Tibial artery (tissue), 4 donors: ENCODE data around the gene MMP1.

Source experiments
- DNase-seq, 2 donors: peaks; one replicate each; pipeline ENCODE4 v3.0.0-alpha.2; 2019
- H3K27ac ChIP-seq, 2 donors: fragments of 200-600 bp; sonication (generic) in 1 of 2; 1 replicate in 1 of 2; 2 replicates in 1 of 2; pipeline ENCODE4 v1.5.1; 2018 to 2019; ENCODE audit warnings: mild to moderate bottlenecking in 1 of 2
- H3K27me3 ChIP-seq, 2 donors: fragments of 200-600 bp; sonication (generic) in 1 of 2; one replicate each; pipeline versions ENCODE4 v1.5.1 to v1.6.0; 2016 to 2019
- H3K36me3 ChIP-seq, 3 donors: fragments of 200-600 bp; sonication (generic) in 2 of 3; one replicate each; pipeline ENCODE4 v1.5.1; 2016 to 2019; ENCODE audit warnings: mild to moderate bottlenecking in 2 of 3
- H3K4me1 ChIP-seq, 4 donors: fragments of 200-600 bp; sonication (generic) in 2 of 4; 1 replicate in 3 of 4; 2 replicates in 1 of 4; pipeline ENCODE4 v1.5.1; 2016 to 2019
- H3K4me3 ChIP-seq, 2 donors: fragments of 200-600 bp; sonication (generic) in 1 of 2; 1 replicate in 1 of 2; 2 replicates in 1 of 2; pipeline ENCODE4 v1.5.1; 2018 to 2019; ENCODE audit warnings: mild to moderate bottlenecking in 2 of 2
- H3K9me3 ChIP-seq, 3 donors: fragments of 200-600 bp; sonication (generic) in 1 of 3; one replicate each; pipeline ENCODE4 v1.5.1; 2016 to 2019
- intact Hi-C: fragments of 100-400 bp; cut with DNase I; formaldehyde crosslinking; loops from one replicate; pipeline ENCODE4 v1.15.0; 2023; ENCODE audit warnings: low total_unique reads
- TF ChIP-seq, protein P1 (sequence below), 2 experiments: fragments of 200-600 bp in 1 of 2; fragments of 450-650 bp in 1 of 2; IDR thresholded peaks; one replicate each; pipeline ENCODE4 v1.5.1; 2017 to 2019; ENCODE audit warnings: antibody characterized with exemption in 2 of 2, mild to moderate bottlenecking in 1 of 2, moderate library complexity in 1 of 2

Gene MMP1

DNA sequence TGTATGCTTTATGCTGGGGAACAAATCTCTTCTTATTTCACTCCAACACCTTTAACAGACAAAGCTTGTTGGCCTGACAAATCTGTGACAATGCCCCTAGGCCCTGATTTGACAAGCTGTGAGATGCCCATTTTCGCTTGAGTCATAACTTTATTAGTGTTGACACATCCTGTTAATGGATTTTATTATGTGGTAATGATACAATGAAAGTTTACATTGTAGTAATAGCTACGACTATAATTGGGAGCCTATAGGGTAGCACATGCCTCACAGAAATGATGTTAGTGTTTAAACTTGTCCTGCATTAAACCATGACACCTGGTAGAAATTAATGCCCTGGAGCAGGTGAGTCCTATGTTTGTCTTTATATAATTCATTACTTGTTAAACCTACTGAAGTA is 14.2 kb downstream of the MMP1 start:
- intact Hi-C loops, result no loop called here
- Histone ChIP-seq H3K27me3 (no peaks in the 10 kb centered on the region), H3K4me1 (no peaks in the 10 kb centered on the region), H3K4me3 (no peak overlapping the region), H3K9me3 (no peaks in the 10 kb centered on the region), H3K36me3 (no peaks in the 10 kb centered on the region), H3K27ac (no peak overlapping the region)
- TF ChIP-seq, protein P1, sequence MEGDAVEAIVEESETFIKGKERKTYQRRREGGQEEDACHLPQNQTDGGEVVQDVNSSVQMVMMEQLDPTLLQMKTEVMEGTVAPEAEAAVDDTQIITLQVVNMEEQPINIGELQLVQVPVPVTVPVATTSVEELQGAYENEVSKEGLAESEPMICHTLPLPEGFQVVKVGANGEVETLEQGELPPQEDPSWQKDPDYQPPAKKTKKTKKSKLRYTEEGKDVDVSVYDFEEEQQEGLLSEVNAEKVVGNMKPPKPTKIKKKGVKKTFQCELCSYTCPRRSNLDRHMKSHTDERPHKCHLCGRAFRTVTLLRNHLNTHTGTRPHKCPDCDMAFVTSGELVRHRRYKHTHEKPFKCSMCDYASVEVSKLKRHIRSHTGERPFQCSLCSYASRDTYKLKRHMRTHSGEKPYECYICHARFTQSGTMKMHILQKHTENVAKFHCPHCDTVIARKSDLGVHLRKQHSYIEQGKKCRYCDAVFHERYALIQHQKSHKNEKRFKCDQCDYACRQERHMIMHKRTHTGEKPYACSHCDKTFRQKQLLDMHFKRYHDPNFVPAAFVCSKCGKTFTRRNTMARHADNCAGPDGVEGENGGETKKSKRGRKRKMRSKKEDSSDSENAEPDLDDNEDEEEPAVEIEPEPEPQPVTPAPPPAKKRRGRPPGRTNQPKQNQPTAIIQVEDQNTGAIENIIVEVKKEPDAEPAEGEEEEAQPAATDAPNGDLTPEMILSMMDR (IDR thresholded peaks at IDR 0.05), result no peak
- DNase-seq, result no peak

DNA sequence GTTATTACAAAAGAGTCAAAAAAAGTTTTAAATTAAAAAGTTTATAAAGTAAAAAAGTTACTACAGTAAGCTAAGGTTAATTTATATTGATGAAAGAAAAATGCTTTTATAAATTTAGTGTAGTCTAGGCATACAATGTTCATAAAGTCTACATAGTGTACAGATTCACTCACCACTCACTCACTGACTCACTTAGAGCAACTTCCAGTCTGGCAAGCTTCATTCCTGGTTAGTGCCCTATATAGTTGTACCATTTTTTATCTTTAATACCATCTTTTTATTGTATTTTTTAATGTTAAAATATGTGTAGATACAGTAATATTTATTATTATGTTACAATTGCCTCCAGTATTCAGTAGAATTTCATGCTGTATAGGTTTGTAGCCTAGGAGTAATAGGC is 14.9 kb downstream of the MMP1 start:
- Histone ChIP-seq H3K27ac (no peak overlapping the region), H3K4me1 (no peaks in the 10 kb centered on the region), H3K27me3 (no peaks in the 10 kb centered on the region), H3K36me3 (no peaks in the 10 kb centered on the region), H3K9me3 (no peaks in the 10 kb centered on the region), H3K4me3 (no peak overlapping the region)
- intact Hi-C loops, result no loop called here
- DNase-seq, result no peak
- TF ChIP-seq, protein P1 (IDR thresholded peaks at IDR 0.05), result no peak

DNA sequence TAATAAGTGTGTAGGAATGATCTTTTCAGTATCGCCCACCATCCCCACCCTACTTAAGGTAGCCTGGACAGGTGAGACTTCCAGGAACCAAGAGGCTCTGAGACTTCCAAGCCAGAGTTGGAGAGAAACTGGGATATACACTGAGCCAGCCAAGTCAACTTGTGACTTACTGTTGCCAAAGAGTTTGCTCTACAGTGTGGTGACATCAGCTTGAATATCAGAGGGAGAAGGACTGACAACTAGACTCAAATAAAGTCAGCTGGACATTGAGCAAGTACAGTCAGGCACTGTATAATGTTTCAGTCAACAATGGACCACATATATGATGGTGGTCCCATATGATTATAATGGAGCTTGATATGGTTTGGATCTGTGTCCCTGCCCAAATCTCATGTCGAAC is 16.3 kb downstream of the MMP1 start:
- Histone ChIP-seq H3K4me3 (no peak overlapping the region), H3K4me1 (no peaks in the 10 kb centered on the region), H3K27ac (no peak overlapping the region), H3K9me3 (no peaks in the 10 kb centered on the region), H3K36me3 (no peaks in the 10 kb centered on the region), H3K27me3 (no peaks in the 10 kb centered on the region)
- intact Hi-C loops, result no loop called here
- no peak for DNase-seq
- TF ChIP-seq, protein P1 (IDR thresholded peaks at IDR 0.05), result no peak

DNA sequence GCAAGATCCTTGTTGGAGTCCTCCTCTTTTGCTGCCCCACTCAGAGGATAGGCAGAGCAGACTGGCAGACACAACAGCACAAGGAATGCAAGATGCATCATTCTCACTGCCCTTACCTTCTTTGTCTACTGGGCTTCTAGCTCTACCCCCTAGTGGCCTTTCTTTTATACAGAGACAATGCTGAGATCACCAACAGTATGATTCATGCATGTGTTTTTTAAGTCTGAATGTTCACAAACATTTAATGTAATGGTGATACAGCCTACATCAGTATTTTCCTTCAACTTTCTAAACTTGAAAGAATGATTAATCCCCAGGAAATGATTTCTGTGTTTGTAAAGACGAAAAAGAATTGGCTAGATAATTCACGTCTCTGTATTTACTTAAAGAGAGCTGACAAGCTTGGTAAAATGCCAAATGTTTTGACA is 17.5 kb downstream of the MMP1 start, which contains the start of gene MMP10:
Gene MMP10, minus strand, starts transcription at position 138 of the 428 bp plus-strand sequence. Its CDS starts 37 bp downstream, at position 101.
- H3K27ac ChIP-seq, result no peak within 1 kb of the TSS
- no peaks in the 10 kb centered on the region for H3K9me3 ChIP-seq
- no peaks in the 10 kb centered on the region for H3K4me1 ChIP-seq
- DNase-seq, result no peak
- intact Hi-C loops, result no loop called here
- H3K4me3 ChIP-seq, result no peak within 1 kb of the TSS
- TF ChIP-seq, protein P1 (IDR thresholded peaks at IDR 0.05), result no peak
- H3K36me3 ChIP-seq, result no peaks in the 10 kb centered on the region
- H3K27me3 ChIP-seq, result no peaks in the 10 kb centered on the region

GRCh38 chr11:102776454-102776853 is 21.5 kb downstream of the MMP1 start:
- H3K27ac ChIP-seq, result no peak overlapping the region
- no peaks in the 10 kb centered on the region for H3K9me3 ChIP-seq
- no peaks in the 10 kb centered on the region for H3K4me1 ChIP-seq
- TF ChIP-seq, protein P1 (IDR thresholded peaks at IDR 0.05), result no peak
- no peak for DNase-seq
- H3K36me3 ChIP-seq, result no peaks in the 10 kb centered on the region
- H3K4me3 ChIP-seq, result no peak overlapping the region
- intact Hi-C loops, result no loop called here
- H3K27me3 ChIP-seq, result no peaks in the 10 kb centered on the region

- intact Hi-C loops, result no loop called here
- Histone ChIP-seq H3K9me3 (no peaks in the 10 kb centered on the region), H3K4me1 (no peaks in the 10 kb centered on the region), H3K4me3 (no peak overlapping the region), H3K36me3 (no peaks in the 10 kb centered on the region), H3K27ac (no peak overlapping the region), H3K27me3 (no peaks in the 10 kb centered on the region)
- no peak for DNase-seq
- TF ChIP-seq, protein P1 (IDR thresholded peaks at IDR 0.05), result no peak
Observed at GRCh38 chr11:102773386-102773785, 24.6 kb downstream of the MMP1 start.
